H1 (cell line): Measurements from ENCODE around the gene C4orf33. TPM values are rescaled to one million over a fixed set of nuclear protein-coding genes. Genes with fewer than 3 reads are reported as not detected.

Experiments
- CTCF ChIA-PET: fragments of 300-600 bp; sonication (Branson Sonifier 250); formaldehyde crosslinking; loops from one replicate; lab custom pipeline; 2021; ENCODE audit not compliant: partially characterized antibody; lab: Charles Lee
- POLR2A ChIA-PET: fragments of 300-600 bp; sonication (Branson Sonifier 250); formaldehyde crosslinking; loops from one replicate; lab custom pipeline; 2021; ENCODE audit warnings: inconsistent platforms; ENCODE audit not compliant: partially characterized antibody; lab: Charles Lee
- DNase-seq, 2 experiments: peaks; one replicate each; pipeline versions ENCODE4 v3.0.0 to v3.0.0-alpha.2; 2010 to 2022; ENCODE audit warnings: low spot score in 2 of 2, low read depth in 1 of 2, mixed read lengths in 1 of 2
- FAIRE-seq: peaks from 2 replicates; lab custom pipeline; 2011; peaks lifted over from hg19 to GRCh38; lab: Jason Lieb, UNC
- H2AFZ ChIP-seq: 2 replicates; pipeline ENCODE4 v1.8.1; 2012; ENCODE audit warnings: low read length, inconsistent platforms
- H2AK5ac ChIP-seq: 2 replicates; pipeline ENCODE4 v1.6.1; 2013; ENCODE audit warnings: low read depth, low read length
- H2BK120ac ChIP-seq: replicated peaks from 2 replicates; pipeline ENCODE3; 2013; ENCODE audit warnings: low read depth, low read length, inconsistent platforms
- H2BK12ac ChIP-seq: 2 replicates; pipeline ENCODE4 v1.6.1; 2013; ENCODE audit warnings: low read depth, low read length
- H2BK15ac ChIP-seq: 2 replicates; pipeline ENCODE4 v1.6.1; 2013; ENCODE audit warnings: low read length
- H2BK20ac ChIP-seq: 2 replicates; pipeline ENCODE4 v1.6.1; 2013; ENCODE audit warnings: low read length
- H2BK5ac ChIP-seq: 2 replicates; pipeline ENCODE4 v1.6.1; 2013; ENCODE audit warnings: low read depth, low read length
- H3K14ac ChIP-seq: 2 replicates; pipeline ENCODE4 v1.6.1; 2013; ENCODE audit warnings: inconsistent platforms; ENCODE audit not compliant: insufficient read length
- H3K18ac ChIP-seq: 2 replicates; pipeline ENCODE4 v1.6.1; 2013; ENCODE audit warnings: low read length; ENCODE audit errors: extremely low read depth
- H3K23ac ChIP-seq: 2 replicates; pipeline ENCODE4 v1.6.1; 2013; ENCODE audit warnings: inconsistent platforms; ENCODE audit not compliant: insufficient read length
- H3K23me2 ChIP-seq: 2 replicates; pipeline ENCODE4 v1.6.1; 2013; ENCODE audit warnings: low read depth, low read length
- H3K27ac ChIP-seq: 2 replicates; pipeline ENCODE4 v1.6.1; 2011; ENCODE audit warnings: low read depth, low read length, inconsistent platforms
- H3K27me3 ChIP-seq, 4 experiments: replicated peaks in 1 of 4; 1 replicate in 1 of 4; 2 replicates in 3 of 4; pipeline versions ENCODE4 v1.6.1 to v1.8.1; 2011 to 2013; ENCODE audit warnings: low read length in 3 of 4, mild to moderate bottlenecking in 3 of 4, inconsistent platforms in 2 of 4, mixed read lengths in 2 of 4, moderate library complexity in 1 of 4; ENCODE audit not compliant: control insufficient read depth in 3 of 4, insufficient read depth in 3 of 4; ENCODE audit errors: extremely low read depth in 1 of 4
- H3K36me3 ChIP-seq, 4 experiments: 2 replicates each; pipeline versions ENCODE4 v1.6.1 to v1.8.1; 2011 to 2013; ENCODE audit warnings: mild to moderate bottlenecking in 4 of 4, low read length in 3 of 4, moderate library complexity in 2 of 4, control low read depth in 1 of 4, inconsistent platforms in 1 of 4; ENCODE audit not compliant: insufficient read depth in 4 of 4, control insufficient read depth in 2 of 4
- H3K4ac ChIP-seq: replicated peaks from 2 replicates; pipeline ENCODE3; 2013; ENCODE audit warnings: low read length, low read depth, mixed read lengths, inconsistent platforms; ENCODE audit not compliant: insufficient read length
- H3K4me1 ChIP-seq, 4 experiments: replicated peaks in 1 of 4; 1 replicate in 1 of 4; 2 replicates in 3 of 4; pipeline versions ENCODE4 v1.6.1 to v1.8.1; 2011 to 2013; ENCODE audit warnings: low read length in 3 of 4, inconsistent platforms in 2 of 4, mixed read lengths in 1 of 4; ENCODE audit not compliant: insufficient read depth in 4 of 4, control insufficient read depth in 3 of 4
- H3K4me2 ChIP-seq, 2 experiments: 2 replicates each; pipeline versions ENCODE4 v1.6.1 to v1.8.1; 2011 to 2013; ENCODE audit warnings: low read depth in 2 of 2, low read length in 2 of 2, control low read depth in 1 of 2, inconsistent platforms in 1 of 2, mild to moderate bottlenecking in 1 of 2; ENCODE audit not compliant: insufficient read depth in 1 of 2
- H3K4me3 ChIP-seq, 4 experiments: fragments of 200-600, 300-600 bp in 1 of 4; sonication (generic), shearing (Covaris generic), sonication (Bioruptor Twin) in 1 of 4; 2 replicates each; pipeline versions ENCODE4 v1.5.1 to v1.8.1; 2011 to 2016; ENCODE audit warnings: low read length in 4 of 4, low read depth in 3 of 4, control low read depth in 2 of 4, inconsistent platforms in 2 of 4, mild to moderate bottlenecking in 2 of 4, mixed read lengths in 1 of 4, moderate library complexity in 1 of 4; ENCODE audit not compliant: insufficient read depth in 2 of 4; ENCODE audit errors: extremely low read depth in 1 of 4
- H3K56ac ChIP-seq: replicated peaks from 2 replicates; pipeline ENCODE3; 2013; ENCODE audit warnings: low read depth, mild to moderate bottlenecking, mixed read lengths, low read length, inconsistent platforms; ENCODE audit not compliant: insufficient read length
- H3K79me1 ChIP-seq: 2 replicates; pipeline ENCODE4 v1.6.1; 2013; ENCODE audit warnings: low read depth, low read length, control low read depth
- H3K79me2 ChIP-seq, 2 experiments: 2 replicates each; pipeline versions ENCODE4 v1.6.1 to v1.8.1; 2012 to 2013; ENCODE audit warnings: low read length in 2 of 2, mild to moderate bottlenecking in 2 of 2, inconsistent platforms in 1 of 2; ENCODE audit not compliant: insufficient read depth in 2 of 2, control insufficient read depth in 1 of 2
- H3K9ac ChIP-seq, 4 experiments: replicated peaks in 1 of 4; 1 replicate in 1 of 4; 2 replicates in 3 of 4; pipeline versions ENCODE4 v1.6.1 to v1.8.1; 2011 to 2013; ENCODE audit warnings: low read depth in 3 of 4, low read length in 3 of 4, control low read depth in 2 of 4, mild to moderate bottlenecking in 2 of 4, moderate library complexity in 2 of 4, inconsistent platforms in 1 of 4; ENCODE audit errors: extremely low read depth in 1 of 4
- H3K9me3 ChIP-seq, 2 experiments: 2 replicates each; pipeline versions ENCODE4 v1.6.1 to v1.8.1; 2012 to 2013; ENCODE audit warnings: mild to moderate bottlenecking in 2 of 2, moderate library complexity in 2 of 2, control low read depth in 1 of 2, inconsistent platforms in 1 of 2, low read depth in 1 of 2, low read length in 1 of 2, mixed read lengths in 1 of 2; ENCODE audit not compliant: insufficient read depth in 2 of 2
- H4K20me1 ChIP-seq, 2 experiments: replicated peaks in 1 of 2; 2 replicates each; pipeline versions ENCODE3 to v1.8.1; 2011 to 2013; ENCODE audit warnings: inconsistent platforms in 2 of 2, low read length in 2 of 2, mild to moderate bottlenecking in 1 of 2; ENCODE audit not compliant: insufficient read depth in 2 of 2, control insufficient read depth in 1 of 2
- H4K5ac ChIP-seq: 2 replicates; pipeline ENCODE4 v1.6.1; 2013; ENCODE audit warnings: low read length, low read depth, mixed read lengths, inconsistent platforms; ENCODE audit not compliant: insufficient read length
- H4K8ac ChIP-seq: 2 replicates; pipeline ENCODE4 v1.8.0; 2013; ENCODE audit warnings: mild to moderate bottlenecking, moderate library complexity, low read length, inconsistent platforms; ENCODE audit not compliant: insufficient read depth; ENCODE audit errors: extremely low read depth
- H4K91ac ChIP-seq: replicated peaks from 2 replicates; pipeline ENCODE3; 2013; ENCODE audit warnings: low read length, mixed read lengths, inconsistent platforms; ENCODE audit not compliant: insufficient read length
- BACH1 ChIP-seq: IDR thresholded peaks from 2 replicates; pipeline ENCODE4 v1.6.1; 2012; ENCODE audit warnings: low read length, improper control_type of control experiment
- CTCF ChIP-seq, 3 experiments: IDR thresholded peaks; 1 replicate in 2 of 3; 2 replicates in 1 of 3; pipeline versions ENCODE4 v1.5.1 to v1.6.1; 2011; ENCODE audit warnings: low read length in 3 of 3, mild to moderate bottlenecking in 3 of 3, inconsistent platforms in 2 of 3, low read depth in 1 of 3, moderate library complexity in 1 of 3; ENCODE audit not compliant: insufficient read depth in 1 of 3; ENCODE audit errors: control extremely low read depth in 1 of 3
- EZH2 ChIP-seq: fragments of 200-600 bp; sonication (generic); IDR thresholded peaks from 2 replicates; pipeline ENCODE4 v1.7.1; 2012; ENCODE audit warnings: low read depth, mild to moderate bottlenecking, moderate library complexity, low read length, inconsistent platforms; ENCODE audit not compliant: severe bottlenecking
- FOSL1 ChIP-seq: IDR thresholded peaks from 2 replicates; pipeline ENCODE4 v1.6.1; 2011; ENCODE audit warnings: mild to moderate bottlenecking, low read depth, low read length, moderate library complexity; ENCODE audit not compliant: insufficient read depth
- GABPA ChIP-seq: IDR thresholded peaks from 2 replicates; pipeline ENCODE4 v1.6.1; 2011; ENCODE audit warnings: mild to moderate bottlenecking, low read length, moderate library complexity, borderline replicate concordance; ENCODE audit not compliant: insufficient read depth
- JUND ChIP-seq: IDR thresholded peaks from 2 replicates; pipeline ENCODE4 v1.6.1; 2011; ENCODE audit warnings: mild to moderate bottlenecking, improper control_type of control experiment, low read length
- NANOG ChIP-seq: IDR thresholded peaks from 2 replicates; pipeline ENCODE4 v1.6.1; 2011; ENCODE audit warnings: low read length, low read depth, mild to moderate bottlenecking, inconsistent platforms; ENCODE audit not compliant: insufficient read depth, poor library complexity, severe bottlenecking
- NRF1 ChIP-seq: IDR thresholded peaks from 2 replicates; pipeline ENCODE4 v1.6.1; 2011; ENCODE audit warnings: mild to moderate bottlenecking, low read depth, low read length, improper control_type of control experiment
- TAF1 ChIP-seq: IDR thresholded peaks from 2 replicates; pipeline ENCODE4 v1.6.1; 2011; ENCODE audit warnings: mild to moderate bottlenecking, low read depth, low read length
- TBP ChIP-seq: IDR thresholded peaks from 2 replicates; pipeline ENCODE4 v1.6.1; 2011; ENCODE audit warnings: low read depth, low read length, improper control_type of control experiment
- TEAD4 ChIP-seq: IDR thresholded peaks from 2 replicates; pipeline ENCODE4 v1.6.1; 2012; ENCODE audit warnings: low read depth, low read length, inconsistent platforms, mixed read lengths
- USF2 ChIP-seq: IDR thresholded peaks from 2 replicates; pipeline ENCODE4 v1.6.1; 2011; ENCODE audit warnings: low read length, improper control_type of control experiment
- polyA plus RNA-seq, 7 experiments: library from polyadenylated mRNA; depleted of rRNA in 3 of 7; stranded (reverse) in 5 of 7; unstranded in 2 of 7; fragments of >200 nt in 5 of 7; fragments of 200-250 nt in 2 of 7; gene quantifications; 1 replicate in 5 of 7; 2 replicates in 1 of 7; 4 replicates in 1 of 7; pipeline versions ENCODE4 v1.2.1 to v1.2.3, GENCODE V29; 2011 to 2013; ENCODE audit warnings: missing spikeins in 2 of 7, mixed read lengths in 2 of 7
- total RNA-seq: library from RNA; stranded (reverse); fragmentation: NEBNext Ultra II Directional; extraction: Animal tissue kit (Norgen Biotek cat#: 25700); gene quantifications from 2 replicates; pipeline ENCODE4 v1.2.1, GENCODE V29; 2021

The C4orf33 gene
- total and polyA plus RNA-seq, 2 of the 8 experiments (the other 6 are each of a cell fraction or from before 2014, with no cell fraction given), result 3.4 to 6.0 TPM

- H3K4ac ChIP-seq, result no peak overlapping the region
- no peak overlapping the region for H2AK5ac ChIP-seq
- no peak overlapping the region for H3K56ac ChIP-seq
- no peak overlapping the region for H4K8ac ChIP-seq
- no peak overlapping the region for H3K18ac ChIP-seq
- no peak overlapping the region for H3K23ac ChIP-seq
- no peak overlapping the region for H3K4me3 ChIP-seq
- FAIRE-seq (no peak), DNase-seq (no peak)
- peaks cover 9 to 13% of the 10 kb centered on the region in 2 experiments; a peak in 3 of 4 replicates for H3K9me3 ChIP-seq
- H3K36me3 ChIP-seq, result peaks cover 0 to 28% (median 5%) of the 10 kb centered on the region in 4 experiments; a peak in 3 of 8 replicates
- ChIA-PET CTCF (interaction anchor here (1.4 kb wide), 1 partner anchor 69 kb away, joined by 3 read pairs; no protein-coding TSS in a partner anchor), POLR2A (no interaction called here)
- no peaks in the 10 kb centered on the region for H3K79me1 ChIP-seq
- H2BK15ac ChIP-seq, result no peak overlapping the region
- no peaks in the 10 kb centered on the region for H3K27me3 ChIP-seq
- no peak overlapping the region for H3K9ac ChIP-seq
- no peak overlapping the region for H4K5ac ChIP-seq
- H2BK120ac ChIP-seq, result no peak overlapping the region
- no peaks in the 10 kb centered on the region for H3K79me2 ChIP-seq
- no peak overlapping the region for H3K27ac ChIP-seq
- H2BK20ac ChIP-seq, result no peak overlapping the region
- H2BK12ac ChIP-seq, result no peak overlapping the region
- H3K4me1 ChIP-seq, result no peaks in the 10 kb centered on the region
- H4K20me1 ChIP-seq, result no peaks in the 10 kb centered on the region
- H2BK5ac ChIP-seq, result no peak overlapping the region
- no peak overlapping the region for H3K14ac ChIP-seq
- H4K91ac ChIP-seq, result no peak overlapping the region
- H3K4me2 ChIP-seq, result no peak overlapping the region
- H2AFZ ChIP-seq, result no peak overlapping the region
- H3K23me2 ChIP-seq, result no peaks in the 10 kb centered on the region
- TF ChIP-seq EZH2, result no peak
- TF ChIP-seq FOSL1, result no peak
- no peak for TF ChIP-seq NRF1
- no peak for TF ChIP-seq JUND
- no peak for TF ChIP-seq CTCF (IDR thresholded peaks at IDR 0.05; ENCODE audit: control extremely low read depth in 1 of 3, insufficient read depth in 1 of 3, low read depth in 1 of 3, low read length in 3 of 3)
- TF ChIP-seq TAF1, result no peak
- no peak for TF ChIP-seq TBP
- TF ChIP-seq USF2, result no peak
- TF ChIP-seq BACH1, result no peak
- no peak for TF ChIP-seq GABPA
- no peak for TF ChIP-seq TEAD4
- no peak for TF ChIP-seq NANOG
Observed at GRCh38 chr4:129077326-129077725, 18.6 kb upstream of the C4orf33 start.
